Thyroid gland (tissue), 4 donors: ENCODE data around the gene GGT6.

ENCODE experiments used
- POLR2A ChIP-seq, 2 donors: fragments of 450-650 bp; IDR thresholded peaks; one replicate each; pipeline ENCODE4 v1.6.1; 2017; ENCODE audit warnings: antibody characterized with exemption in 2 of 2, mild to moderate bottlenecking in 2 of 2, moderate library complexity in 1 of 2
- TF ChIP-seq, protein P1 (sequence below), 6 experiments: fragments of 200-600 bp in 3 of 6; fragments of 450-650 bp in 3 of 6; sonication (generic) in 3 of 6; IDR thresholded peaks; one replicate each; pipeline ENCODE4 v1.5.1; 2016 to 2019; ENCODE audit warnings: antibody characterized with exemption in 6 of 6, mild to moderate bottlenecking in 2 of 6, inconsistent platforms in 1 of 6, moderate library complexity in 1 of 6

DNA sequence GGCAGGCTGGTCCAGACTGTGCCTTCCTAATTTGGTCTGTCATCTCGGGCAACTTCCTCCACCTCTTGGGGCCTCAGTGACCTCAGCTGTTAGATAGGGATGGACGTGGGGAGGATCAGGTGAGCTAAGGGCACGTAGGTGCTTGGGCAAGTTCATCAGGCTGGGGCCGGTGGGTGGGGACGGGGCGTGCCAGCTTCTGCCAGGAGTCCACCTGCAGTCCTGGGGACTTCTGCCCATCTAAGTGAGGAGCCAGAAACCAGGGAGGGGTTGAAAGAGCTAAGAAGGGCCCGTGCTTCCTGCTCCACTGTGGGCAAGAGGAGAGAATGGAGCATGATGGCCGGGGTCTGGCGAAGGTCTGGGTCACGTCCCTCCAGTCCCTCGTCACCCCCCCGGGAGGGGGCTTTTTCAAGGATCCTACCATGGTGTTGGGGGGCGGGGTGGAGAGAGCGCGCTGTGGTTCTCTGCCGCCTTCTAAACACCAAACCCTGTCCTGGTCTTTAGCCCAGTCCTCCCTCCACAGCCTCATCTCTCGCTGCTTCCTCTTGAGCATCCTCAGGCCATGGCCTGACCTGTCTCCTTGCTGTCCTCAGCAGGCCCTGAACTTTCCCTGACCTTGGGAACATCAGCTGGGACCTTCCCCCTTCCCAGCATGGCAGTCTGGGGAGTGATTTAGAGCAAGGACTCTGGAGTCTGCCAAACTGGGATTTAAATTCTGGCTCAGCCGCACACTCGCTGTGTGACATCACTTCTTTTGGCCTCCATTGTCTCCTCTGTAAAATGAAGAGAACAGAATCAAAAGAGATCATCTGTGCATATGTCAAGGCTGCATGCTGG is 40.1 kb downstream of the GGT6 start:
- TF ChIP-seq, protein P1, sequence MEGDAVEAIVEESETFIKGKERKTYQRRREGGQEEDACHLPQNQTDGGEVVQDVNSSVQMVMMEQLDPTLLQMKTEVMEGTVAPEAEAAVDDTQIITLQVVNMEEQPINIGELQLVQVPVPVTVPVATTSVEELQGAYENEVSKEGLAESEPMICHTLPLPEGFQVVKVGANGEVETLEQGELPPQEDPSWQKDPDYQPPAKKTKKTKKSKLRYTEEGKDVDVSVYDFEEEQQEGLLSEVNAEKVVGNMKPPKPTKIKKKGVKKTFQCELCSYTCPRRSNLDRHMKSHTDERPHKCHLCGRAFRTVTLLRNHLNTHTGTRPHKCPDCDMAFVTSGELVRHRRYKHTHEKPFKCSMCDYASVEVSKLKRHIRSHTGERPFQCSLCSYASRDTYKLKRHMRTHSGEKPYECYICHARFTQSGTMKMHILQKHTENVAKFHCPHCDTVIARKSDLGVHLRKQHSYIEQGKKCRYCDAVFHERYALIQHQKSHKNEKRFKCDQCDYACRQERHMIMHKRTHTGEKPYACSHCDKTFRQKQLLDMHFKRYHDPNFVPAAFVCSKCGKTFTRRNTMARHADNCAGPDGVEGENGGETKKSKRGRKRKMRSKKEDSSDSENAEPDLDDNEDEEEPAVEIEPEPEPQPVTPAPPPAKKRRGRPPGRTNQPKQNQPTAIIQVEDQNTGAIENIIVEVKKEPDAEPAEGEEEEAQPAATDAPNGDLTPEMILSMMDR (IDR thresholded peaks at IDR 0.05): no peak
- no peak for TF ChIP-seq POLR2A (IDR thresholded peaks at IDR 0.05)
